Gastroesophageal sphincter (tissue), 4 donors: ENCODE results near the gene TBC1D2B. TPM values are rescaled to one million over a fixed set of nuclear protein-coding genes. Genes with fewer than 3 reads are reported as not detected.

Experiments
- ATAC-seq: fragments of 150-250 bp; one replicate; pipeline ENCODE4 v1.9.1; 2016; ENCODE audit warnings: mild to moderate bottlenecking, moderate library complexity
- H3K27ac ChIP-seq, 4 donors: fragments of 200-600 bp; sonication (generic) in 3 of 4; 1 replicate in 3 of 4; 2 replicates in 1 of 4; pipeline ENCODE4 v1.5.1; 2016 to 2019
- H3K27me3 ChIP-seq: fragments of 200-600 bp; sonication (generic); one replicate; pipeline ENCODE4 v1.5.1; 2019
- H3K36me3 ChIP-seq, 2 donors: fragments of 200-600 bp; sonication (generic); one replicate each; pipeline ENCODE4 v1.5.1; 2019; ENCODE audit warnings: control low read depth in 1 of 2
- H3K4me1 ChIP-seq, 3 donors: fragments of 200-600 bp; sonication (generic); 1 replicate in 2 of 3; 2 replicates in 1 of 3; pipeline ENCODE4 v1.5.1; 2016 to 2019; ENCODE audit warnings: control low read depth in 2 of 3
- H3K4me3 ChIP-seq, 2 donors: fragments of 200-600 bp; sonication (generic); one replicate each; pipeline ENCODE4 v1.5.1; 2019; ENCODE audit warnings: mild to moderate bottlenecking in 1 of 2, moderate library complexity in 1 of 2
- H3K9me3 ChIP-seq, 3 donors: fragments of 200-600 bp; sonication (generic); one replicate each; pipeline ENCODE4 v1.5.1; 2017 to 2019; ENCODE audit warnings: control low read depth in 2 of 3
- EP300 ChIP-seq: sonication (generic); formaldehyde crosslinking; IDR thresholded peaks from one replicate; pipeline ENCODE4 v1.6.1; 2017; ENCODE audit warnings: antibody characterized with exemption, mild to moderate bottlenecking
- POLR2A ChIP-seq, 2 donors: fragments of 450-650 bp; IDR thresholded peaks; one replicate each; pipeline ENCODE4 v1.6.1; 2017; ENCODE audit warnings: antibody characterized with exemption in 2 of 2, mild to moderate bottlenecking in 2 of 2, moderate library complexity in 1 of 2
- POLR2AphosphoS5 ChIP-seq: sonication (generic); formaldehyde crosslinking; IDR thresholded peaks from one replicate; pipeline ENCODE4 v1.6.1; 2017; ENCODE audit warnings: antibody characterized with exemption
- WGBS, 2 donors: methylation state at CpG; one replicate each; pipeline ENCODE4 v1.1.5; 2018; ENCODE audit warnings: low coverage in 1 of 2; 5-methylcytosine and 5-hydroxymethylcytosine counted together
- total RNA-seq, 4 donors: library from RNA; depleted of rRNA; stranded (reverse); fragments of >200 nt; gene quantifications; one replicate each; pipeline ENCODE4 v1.1.0, GENCODE V29; 2016
- TF ChIP-seq, protein P1 (sequence below), 4 experiments: fragments of 200-600 bp in 2 of 4; fragments of 450-650 bp in 2 of 4; sonication (generic) in 1 of 4; IDR thresholded peaks; one replicate each; pipeline ENCODE4 v1.5.1; 2017 to 2019; ENCODE audit warnings: antibody characterized with exemption in 4 of 4, mild to moderate bottlenecking in 2 of 4, moderate library complexity in 2 of 4

The TBC1D2B gene
- total RNA-seq, 4 donors from 2014 or later: 36.9 to 51.7 (median 46.5) TPM

DNA sequence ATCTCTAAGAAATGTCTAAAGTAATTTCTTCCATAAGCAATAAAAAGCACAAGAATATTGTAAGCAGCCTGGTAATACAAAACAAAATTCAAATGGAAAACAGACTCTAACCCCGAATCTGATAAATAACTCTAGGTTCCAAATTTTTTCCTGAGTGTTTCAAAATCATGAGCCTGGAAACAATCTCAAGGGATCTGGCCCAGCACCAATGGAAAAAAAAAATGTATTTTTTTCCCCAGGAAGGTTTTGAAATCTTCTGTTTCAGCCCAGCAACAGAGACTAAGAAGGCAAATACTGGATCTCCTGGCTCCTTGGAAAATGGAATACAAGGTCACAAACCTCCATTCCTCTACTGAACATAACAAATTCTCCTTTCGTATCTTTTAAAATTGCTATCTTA is 13.0 kb downstream of the TBC1D2B start:
- peak; percentile 40 for ATAC-seq
- Histone ChIP-seq H3K9me3 (no peaks in the 10 kb centered on the region), H3K27ac (peak overlapping the region; percentile 75 to 87 (median 83)), H3K27me3 (no peaks in the 10 kb centered on the region), H3K36me3 (no peaks in the 10 kb centered on the region), H3K4me3 (no peak overlapping the region), H3K4me1 (peaks cover 27 to 98% (median 79%) of the 10 kb centered on the region in 3 donors)
- 24 to 33% methylated on average over 2 of the region's 2 CpGs for WGBS, 2 donors
- TF ChIP-seq POLR2A (IDR thresholded peaks at IDR 0.05): no peak
- peak; percentile 40 for TF ChIP-seq POLR2AphosphoS5
- TF ChIP-seq, protein P1, sequence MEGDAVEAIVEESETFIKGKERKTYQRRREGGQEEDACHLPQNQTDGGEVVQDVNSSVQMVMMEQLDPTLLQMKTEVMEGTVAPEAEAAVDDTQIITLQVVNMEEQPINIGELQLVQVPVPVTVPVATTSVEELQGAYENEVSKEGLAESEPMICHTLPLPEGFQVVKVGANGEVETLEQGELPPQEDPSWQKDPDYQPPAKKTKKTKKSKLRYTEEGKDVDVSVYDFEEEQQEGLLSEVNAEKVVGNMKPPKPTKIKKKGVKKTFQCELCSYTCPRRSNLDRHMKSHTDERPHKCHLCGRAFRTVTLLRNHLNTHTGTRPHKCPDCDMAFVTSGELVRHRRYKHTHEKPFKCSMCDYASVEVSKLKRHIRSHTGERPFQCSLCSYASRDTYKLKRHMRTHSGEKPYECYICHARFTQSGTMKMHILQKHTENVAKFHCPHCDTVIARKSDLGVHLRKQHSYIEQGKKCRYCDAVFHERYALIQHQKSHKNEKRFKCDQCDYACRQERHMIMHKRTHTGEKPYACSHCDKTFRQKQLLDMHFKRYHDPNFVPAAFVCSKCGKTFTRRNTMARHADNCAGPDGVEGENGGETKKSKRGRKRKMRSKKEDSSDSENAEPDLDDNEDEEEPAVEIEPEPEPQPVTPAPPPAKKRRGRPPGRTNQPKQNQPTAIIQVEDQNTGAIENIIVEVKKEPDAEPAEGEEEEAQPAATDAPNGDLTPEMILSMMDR (IDR thresholded peaks at IDR 0.05): no peak

DNA sequence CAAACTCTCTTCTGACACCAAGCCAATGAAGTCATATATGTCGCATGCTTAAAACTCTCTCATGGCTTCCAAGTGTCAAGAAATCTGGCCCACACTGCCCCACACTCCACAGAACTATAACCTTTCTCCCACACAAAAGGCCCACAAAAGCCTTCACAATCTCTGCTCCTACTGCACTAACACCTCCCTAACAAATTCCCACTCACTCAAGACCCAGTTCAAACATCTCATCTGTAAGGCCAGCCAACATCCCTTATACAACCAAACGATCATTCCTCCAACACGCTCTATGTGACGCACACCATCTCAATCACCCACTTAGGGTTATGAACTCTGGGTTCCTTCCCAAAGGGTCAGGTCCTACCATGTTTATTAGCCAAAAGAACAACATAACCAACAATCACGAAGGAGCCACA is 13.5 kb downstream of the TBC1D2B start:
- Histone ChIP-seq H3K27ac (peak overlapping the region; percentile 72 to 86 (median 78)), H3K4me3 (no peak overlapping the region), H3K9me3 (no peaks in the 10 kb centered on the region), H3K27me3 (no peaks in the 10 kb centered on the region), H3K36me3 (no peaks in the 10 kb centered on the region), H3K4me1 (peaks cover 27 to 98% (median 78%) of the 10 kb centered on the region in 3 donors)
- 46 to 63% methylated on average over 5 of the region's 5 CpGs for WGBS, 2 donors
- ATAC-seq: no peak
- peak; percentile 34 for TF ChIP-seq POLR2AphosphoS5
- TF ChIP-seq, protein P1 (IDR thresholded peaks at IDR 0.05): no peak

DNA sequence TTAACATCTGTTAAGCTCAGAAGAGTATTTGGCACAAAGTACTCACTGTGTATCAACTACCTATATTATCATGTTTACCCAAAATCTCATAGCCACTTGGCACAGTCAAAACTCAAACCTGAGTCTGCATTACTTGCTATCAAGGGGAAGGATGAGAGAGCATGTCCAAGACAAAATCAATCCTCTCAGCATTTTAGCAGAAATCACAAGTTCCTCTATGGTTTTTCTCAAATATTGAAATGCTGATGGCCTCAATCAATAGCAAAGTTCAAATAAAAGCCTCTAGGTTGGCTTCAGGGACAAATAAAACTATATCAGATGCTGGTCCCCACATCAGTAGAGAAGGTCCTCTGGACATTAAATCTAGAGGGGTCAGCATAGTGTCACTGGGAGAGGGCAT is 14.3 kb downstream of the TBC1D2B start:
- no peak for ATAC-seq
- H3K27ac ChIP-seq: peak overlapping the region; percentile 72 to 86 (median 78)
- H3K4me1 ChIP-seq: peaks cover 23 to 98% (median 74%) of the 10 kb centered on the region in 3 donors
- no peak for TF ChIP-seq POLR2AphosphoS5
- no peak for TF ChIP-seq POLR2A (IDR thresholded peaks at IDR 0.05)
- TF ChIP-seq EP300: no peak
- TF ChIP-seq, protein P1 (IDR thresholded peaks at IDR 0.05): no peak
- H3K27me3 ChIP-seq: no peaks in the 10 kb centered on the region
- H3K4me3 ChIP-seq: no peak overlapping the region
- no peaks in the 10 kb centered on the region for H3K36me3 ChIP-seq
- no peaks in the 10 kb centered on the region for H3K9me3 ChIP-seq

DNA sequence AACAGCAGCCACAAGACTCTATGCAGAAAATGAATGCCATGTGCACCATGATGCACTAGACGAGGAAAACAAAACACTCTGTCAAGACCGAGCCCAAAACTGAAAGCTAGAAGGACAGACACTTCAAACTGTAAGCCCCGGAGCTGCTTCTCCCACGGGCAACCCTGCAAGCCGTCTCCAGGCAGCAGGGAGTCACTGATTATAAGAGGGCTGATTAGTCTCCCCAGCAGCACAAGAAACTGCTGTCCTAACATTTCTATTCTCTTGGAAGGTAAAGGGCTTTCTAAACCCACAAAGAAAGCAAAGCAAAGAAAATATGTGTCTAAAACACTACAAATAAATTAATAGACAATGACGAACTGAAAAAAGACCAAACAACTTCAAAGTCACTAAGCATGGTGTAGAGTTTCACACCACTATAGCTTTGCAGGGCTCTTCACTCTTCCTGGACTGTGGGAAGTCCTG is 15.5 kb downstream of the TBC1D2B start:
- TF ChIP-seq EP300 (no peak), POLR2AphosphoS5 (no peak), POLR2A (IDR thresholded peaks at IDR 0.05) (no peak)
- TF ChIP-seq, protein P1 (IDR thresholded peaks at IDR 0.05): no peak
- peak overlapping the region in 3 of 4 donors; percentile 62 to 80 (median 75) for H3K27ac ChIP-seq
- H3K4me3 ChIP-seq: peak overlapping the region in 1 of 2 donors; percentile 18
- H3K4me1 ChIP-seq: peaks cover 16 to 98% (median 69%) of the 10 kb centered on the region in 3 donors
- no peak for ATAC-seq
- 3 to 16% methylated on average over 3 to 6 of the region's 6 CpGs for WGBS, 2 donors
- H3K27me3 ChIP-seq: no peaks in the 10 kb centered on the region
- no peaks in the 10 kb centered on the region for H3K36me3 ChIP-seq
- no peaks in the 10 kb centered on the region for H3K9me3 ChIP-seq

DNA sequence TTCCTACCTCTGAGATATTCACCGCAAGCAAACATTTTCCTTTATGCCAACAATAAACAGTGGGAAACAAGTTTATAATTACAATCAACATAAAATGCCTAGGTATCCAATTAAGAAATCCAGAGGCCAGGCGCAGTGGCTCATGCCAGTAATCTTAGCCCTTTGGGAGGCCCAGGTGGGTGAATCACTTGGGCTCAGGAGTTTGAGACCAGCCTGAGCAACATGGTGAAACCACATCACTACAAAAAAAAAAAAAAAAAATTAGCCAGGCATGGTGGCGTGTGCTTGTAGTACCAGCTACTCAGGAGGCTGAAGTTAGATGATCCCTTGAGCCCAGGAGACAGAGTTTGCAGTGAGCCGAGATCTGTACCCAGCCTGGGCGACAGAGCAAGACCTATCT is 17.3 kb downstream of the TBC1D2B start:
- H3K4me1 ChIP-seq: peaks cover 8 to 98% (median 74%) of the 10 kb centered on the region in 3 donors
- no peaks in the 10 kb centered on the region for H3K27me3 ChIP-seq
- no peak overlapping the region for H3K4me3 ChIP-seq
- TF ChIP-seq, protein P1 (IDR thresholded peaks at IDR 0.05): no peak
- TF ChIP-seq POLR2A (IDR thresholded peaks at IDR 0.05) (no peak), EP300 (no peak), POLR2AphosphoS5 (no peak)
- H3K27ac ChIP-seq: peak overlapping the region in 2 of 4 donors; percentile 46 to 66
- ATAC-seq: no peak
- WGBS, 2 donors: 88 to 94% methylated on average over 3 to 5 of the region's 5 CpGs
- H3K9me3 ChIP-seq: no peaks in the 10 kb centered on the region
- no peaks in the 10 kb centered on the region for H3K36me3 ChIP-seq
